HG03135 (cell line): ENCODE data around the gene BRMS1.

Experiments used
- ATAC-seq: cut with Tn5 transposase; IDR thresholded peaks from one replicate; pipeline ENCODE4 v1.9.1; 2021; ENCODE audit warnings: mild to moderate bottlenecking, moderate library complexity; ENCODE audit not compliant: unreplicated experiment

The BRMS1 gene

GRCh38 chr11:66287889-66288670 lies 56.8 kb downstream of the BRMS1 start:
- ATAC-seq = no peak
